IPS-20b (cell line): ENCODE data around the gene CNIH2.

Experiments
- H3K27ac ChIP-seq: one replicate; pipeline ENCODE4 v1.5.1; 2013; ENCODE audit warnings: low read length
- H3K27me3 ChIP-seq: 2 replicates; pipeline ENCODE4 v1.6.1; 2013; ENCODE audit warnings: mild to moderate bottlenecking, low read length, inconsistent platforms; ENCODE audit not compliant: insufficient read depth
- H3K36me3 ChIP-seq: 2 replicates; pipeline ENCODE4 v1.6.1; 2013; ENCODE audit warnings: low read depth, mild to moderate bottlenecking, inconsistent platforms, low read length, moderate library complexity; ENCODE audit not compliant: insufficient read depth
- H3K4me1 ChIP-seq: 2 replicates; pipeline ENCODE4 v1.6.1; 2013; ENCODE audit warnings: mild to moderate bottlenecking, control low read depth, inconsistent platforms, low read length, moderate library complexity; ENCODE audit not compliant: insufficient read depth
- H3K4me3 ChIP-seq: 2 replicates; pipeline ENCODE4 v1.5.1; 2013; ENCODE audit warnings: mild to moderate bottlenecking, low read length, inconsistent platforms
- H3K9ac ChIP-seq: 2 replicates; pipeline ENCODE4 v1.6.1; 2013; ENCODE audit warnings: low read depth, mild to moderate bottlenecking, inconsistent platforms, low read length, moderate library complexity
- H3K9me3 ChIP-seq: 2 replicates; pipeline ENCODE4 v1.6.1; 2013; ENCODE audit warnings: mild to moderate bottlenecking, low read depth, low read length, inconsistent platforms; ENCODE audit not compliant: insufficient read depth

CNIH2 gene

GRCh38 chr11:66259956-66260355 is 18.0 kb upstream of the CNIH2 start:
- peaks cover 54% of the 10 kb centered on the region for H3K36me3 ChIP-seq
- no peaks in the 10 kb centered on the region; the same call in 1 of the 2 replicates for H3K27me3 ChIP-seq
- H3K9ac ChIP-seq = no peak overlapping the region
- no peaks in the 10 kb centered on the region for H3K9me3 ChIP-seq
- no peak overlapping the region for H3K4me3 ChIP-seq
- H3K4me1 ChIP-seq = no peaks in the 10 kb centered on the region; the same call in 1 of the 2 replicates
- H3K27ac ChIP-seq = no peak overlapping the region

- Histone ChIP-seq H3K36me3 (peaks cover 60% of the 10 kb centered on the region), H3K9me3 (no peaks in the 10 kb centered on the region), H3K9ac (no peak overlapping the region)
Observed at GRCh38 chr11:66261578-66261977, 16.4 kb upstream of the CNIH2 start.

GRCh38 chr11:66262191-66262590 is 15.8 kb upstream of the CNIH2 start:
- Histone ChIP-seq H3K9me3 (no peaks in the 10 kb centered on the region), H3K9ac (no peak overlapping the region), H3K36me3 (peaks cover 60% of the 10 kb centered on the region), H3K27ac (no peak overlapping the region), H3K4me1 (no peaks in the 10 kb centered on the region), H3K27me3 (no peaks in the 10 kb centered on the region), H3K4me3 (no peak overlapping the region)

More at GRCh38 chr11:66261578-66261977, 16.4 kb upstream of the CNIH2 start:
- Histone ChIP-seq H3K4me1 (no peaks in the 10 kb centered on the region; the same call in 1 of the 2 replicates), H3K4me3 (no peak overlapping the region), H3K27ac (no peak overlapping the region), H3K27me3 (no peaks in the 10 kb centered on the region; the same call in 1 of the 2 replicates)

- Histone ChIP-seq H3K9ac (no peak overlapping the region), H3K27me3 (no peaks in the 10 kb centered on the region), H3K4me1 (no peaks in the 10 kb centered on the region), H3K9me3 (no peaks in the 10 kb centered on the region), H3K36me3 (peaks cover 60% of the 10 kb centered on the region), H3K27ac (no peak overlapping the region), H3K4me3 (no peak overlapping the region)
Observed at GRCh38 chr11:66262696-66263095, 15.3 kb upstream of the CNIH2 start.

GRCh38 chr11:66263231-66263630 is 14.7 kb upstream of the CNIH2 start:
- H3K27ac ChIP-seq = no peak overlapping the region
- H3K27me3 ChIP-seq = no peaks in the 10 kb centered on the region
- H3K4me3 ChIP-seq = no peak overlapping the region
- no peaks in the 10 kb centered on the region for H3K4me1 ChIP-seq
- no peak overlapping the region for H3K9ac ChIP-seq
- H3K36me3 ChIP-seq = peaks cover 60% of the 10 kb centered on the region
- H3K9me3 ChIP-seq = no peaks in the 10 kb centered on the region

- H3K9me3 ChIP-seq = no peaks in the 10 kb centered on the region
- H3K27me3 ChIP-seq = no peaks in the 10 kb centered on the region
- peaks cover 60% of the 10 kb centered on the region for H3K36me3 ChIP-seq
- no peak overlapping the region for H3K9ac ChIP-seq
- no peak overlapping the region for H3K4me3 ChIP-seq
- no peaks in the 10 kb centered on the region for H3K4me1 ChIP-seq
- H3K27ac ChIP-seq = no peak overlapping the region
Observed at GRCh38 chr11:66263785-66264184, 14.2 kb upstream of the CNIH2 start.

GRCh38 chr11:66264383-66264782 is 13.6 kb upstream of the CNIH2 start:
- no peak overlapping the region for H3K4me3 ChIP-seq
- no peaks in the 10 kb centered on the region for H3K27me3 ChIP-seq
- no peaks in the 10 kb centered on the region for H3K9me3 ChIP-seq
- H3K27ac ChIP-seq = no peak overlapping the region
- peaks cover 56% of the 10 kb centered on the region for H3K36me3 ChIP-seq
- H3K9ac ChIP-seq = no peak overlapping the region
- peaks cover 2% of the 10 kb centered on the region; the same call in 1 of the 2 replicates for H3K4me1 ChIP-seq

- Histone ChIP-seq H3K9ac (no peak overlapping the region), H3K27ac (no peak overlapping the region), H3K27me3 (no peaks in the 10 kb centered on the region), H3K36me3 (peaks cover 51% of the 10 kb centered on the region), H3K9me3 (no peaks in the 10 kb centered on the region), H3K4me1 (peaks cover 7% of the 10 kb centered on the region; the same call in 1 of the 2 replicates), H3K4me3 (no peak overlapping the region)
Observed at GRCh38 chr11:66264914-66265313, 13.1 kb upstream of the CNIH2 start.

- H3K27me3 ChIP-seq = no peaks in the 10 kb centered on the region
- H3K4me3 ChIP-seq = no peak overlapping the region
- peaks cover 46% of the 10 kb centered on the region for H3K36me3 ChIP-seq
- H3K9me3 ChIP-seq = no peaks in the 10 kb centered on the region
- H3K9ac ChIP-seq = no peak overlapping the region
- no peak overlapping the region for H3K27ac ChIP-seq
- peaks cover 7% of the 10 kb centered on the region; the same call in 1 of the 2 replicates for H3K4me1 ChIP-seq
Observed at GRCh38 chr11:66265531-66266377, 12.2 kb upstream of the CNIH2 start.

- Histone ChIP-seq H3K9ac (peak overlapping the region; percentile 61; the same call in 1 of the 2 replicates), H3K4me1 (peaks cover 7% of the 10 kb centered on the region; the same call in 1 of the 2 replicates), H3K27ac (no peak overlapping the region), H3K36me3 (peaks cover 40% of the 10 kb centered on the region), H3K27me3 (no peaks in the 10 kb centered on the region), H3K4me3 (peak overlapping the region; percentile 96; the same call in 1 of the 2 replicates), H3K9me3 (no peaks in the 10 kb centered on the region)
Observed at GRCh38 chr11:66266378-66267038, 11.5 kb upstream of the CNIH2 start.

GRCh38 chr11:66267039-66267378 is 11.0 kb upstream of the CNIH2 start:
- H3K27me3 ChIP-seq = no peaks in the 10 kb centered on the region
- H3K36me3 ChIP-seq = peaks cover 40% of the 10 kb centered on the region
- peak overlapping the region; percentile 61; the same call in 1 of the 2 replicates for H3K9ac ChIP-seq
- peak overlapping the region; percentile 96 for H3K4me3 ChIP-seq
- H3K27ac ChIP-seq = no peak overlapping the region
- H3K4me1 ChIP-seq = peaks cover 7% of the 10 kb centered on the region; the same call in 1 of the 2 replicates
- no peaks in the 10 kb centered on the region for H3K9me3 ChIP-seq
